Mucosa of descending colon (tissue), 3 donors: ENCODE data around the gene TOR4A. TPM values are rescaled to one million over a fixed set of nuclear protein-coding genes. Genes with fewer than 3 reads are reported as not detected.
A peak's percentile ranks its signal among the peaks of the same experiment; 100 is the strongest.

ENCODE experiments used
- ATAC-seq: fragments of 200-7000 bp; cut with Tn5 transposase; one replicate; pipeline ENCODE4 v1.9.1; 2020; ENCODE audit warnings: mild to moderate bottlenecking, moderate library complexity
- DNase-seq, 3 donors: peaks; one replicate each; pipeline ENCODE4 v3.0.0-alpha.2; 2020
- H3K36me3 ChIP-seq: fragments of 200-600 bp; one replicate; pipeline ENCODE4 v1.8.0; 2021; ENCODE audit warnings: low read depth, mild to moderate bottlenecking
- H3K4me1 ChIP-seq: fragments of 200-600 bp; one replicate; pipeline ENCODE4 v1.8.0; 2021; ENCODE audit warnings: low read depth, mild to moderate bottlenecking
- H3K4me3 ChIP-seq: fragments of 200-600 bp; one replicate; pipeline ENCODE4 v1.8.0; 2021; ENCODE audit warnings: mild to moderate bottlenecking
- H3K9me3 ChIP-seq: fragments of 200-600 bp; one replicate; pipeline ENCODE4 v1.8.0; 2021; ENCODE audit warnings: mild to moderate bottlenecking
- intact Hi-C, 2 donors: fragments of 100-400 bp; cut with DNase I in 1 of 2; cut with micrococcal nuclease in 1 of 2; formaldehyde crosslinking; loops; one replicate each; pipeline versions ENCODE4 v1.11.0 to v1.11.1; 2022; cut with DNase I, micrococcal nuclease
- total RNA-seq, 3 donors: library from RNA; stranded (reverse); fragmentation: NEBNext Ultra II Directional in 2 of 3; extraction: Animal tissue kit (Norgen Biotek cat#: 25700) in 2 of 3; gene quantifications; one replicate each; pipeline versions ENCODE4 v1.2.1 to v1.2.4, GENCODE V29; 2021 to 2023
- TF ChIP-seq, protein P1 (sequence below): fragments of 200-600 bp; IDR thresholded peaks from one replicate; pipeline ENCODE4 v1.8.0; 2022; ENCODE audit warnings: antibody characterized with exemption, mild to moderate bottlenecking
- donor health status: DM: no; HTN: no; CAD: no; lungs with moderate emphysema.
- donor health status: DM: no; HTN: no; CAD: no.
- donor health status: DM: no; HTN: yes; CAD: no.

The TOR4A gene
- total RNA-seq, 3 donors from 2014 or later: 23.3 to 48.6 (median 45.3) TPM

- no peak overlapping the region for H3K4me3 ChIP-seq
- ATAC-seq (peak; percentile 99), DNase-seq (peak; percentile 77 to 87 (median 83))
- intact Hi-C loops: no loop called here
- H3K4me1 ChIP-seq: no peaks in the 10 kb centered on the region
- no peaks in the 10 kb centered on the region for H3K9me3 ChIP-seq
- H3K36me3 ChIP-seq: no peaks in the 10 kb centered on the region
- TF ChIP-seq, protein P1, sequence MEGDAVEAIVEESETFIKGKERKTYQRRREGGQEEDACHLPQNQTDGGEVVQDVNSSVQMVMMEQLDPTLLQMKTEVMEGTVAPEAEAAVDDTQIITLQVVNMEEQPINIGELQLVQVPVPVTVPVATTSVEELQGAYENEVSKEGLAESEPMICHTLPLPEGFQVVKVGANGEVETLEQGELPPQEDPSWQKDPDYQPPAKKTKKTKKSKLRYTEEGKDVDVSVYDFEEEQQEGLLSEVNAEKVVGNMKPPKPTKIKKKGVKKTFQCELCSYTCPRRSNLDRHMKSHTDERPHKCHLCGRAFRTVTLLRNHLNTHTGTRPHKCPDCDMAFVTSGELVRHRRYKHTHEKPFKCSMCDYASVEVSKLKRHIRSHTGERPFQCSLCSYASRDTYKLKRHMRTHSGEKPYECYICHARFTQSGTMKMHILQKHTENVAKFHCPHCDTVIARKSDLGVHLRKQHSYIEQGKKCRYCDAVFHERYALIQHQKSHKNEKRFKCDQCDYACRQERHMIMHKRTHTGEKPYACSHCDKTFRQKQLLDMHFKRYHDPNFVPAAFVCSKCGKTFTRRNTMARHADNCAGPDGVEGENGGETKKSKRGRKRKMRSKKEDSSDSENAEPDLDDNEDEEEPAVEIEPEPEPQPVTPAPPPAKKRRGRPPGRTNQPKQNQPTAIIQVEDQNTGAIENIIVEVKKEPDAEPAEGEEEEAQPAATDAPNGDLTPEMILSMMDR: peak; percentile 33
These were observed 9.5 kb downstream of the TOR4A start for GRCh38 chr9:137286975-137287383.

GRCh38 chr9:137293094-137293481, 15.6 kb downstream of the TOR4A start:
- ATAC-seq: no peak
- no peak overlapping the region for H3K4me3 ChIP-seq
- H3K9me3 ChIP-seq: no peaks in the 10 kb centered on the region
- TF ChIP-seq, protein P1: no peak
- intact Hi-C loops: loop anchor here in 1 of 2 donors (5.0 kb wide), 1 partner anchor 114 kb away; no protein-coding TSS in a partner anchor
- DNase-seq: peak; percentile 37 to 57 (median 52)
- peaks cover 12% of the 10 kb centered on the region for H3K4me1 ChIP-seq
- H3K36me3 ChIP-seq: no peaks in the 10 kb centered on the region

DNA sequence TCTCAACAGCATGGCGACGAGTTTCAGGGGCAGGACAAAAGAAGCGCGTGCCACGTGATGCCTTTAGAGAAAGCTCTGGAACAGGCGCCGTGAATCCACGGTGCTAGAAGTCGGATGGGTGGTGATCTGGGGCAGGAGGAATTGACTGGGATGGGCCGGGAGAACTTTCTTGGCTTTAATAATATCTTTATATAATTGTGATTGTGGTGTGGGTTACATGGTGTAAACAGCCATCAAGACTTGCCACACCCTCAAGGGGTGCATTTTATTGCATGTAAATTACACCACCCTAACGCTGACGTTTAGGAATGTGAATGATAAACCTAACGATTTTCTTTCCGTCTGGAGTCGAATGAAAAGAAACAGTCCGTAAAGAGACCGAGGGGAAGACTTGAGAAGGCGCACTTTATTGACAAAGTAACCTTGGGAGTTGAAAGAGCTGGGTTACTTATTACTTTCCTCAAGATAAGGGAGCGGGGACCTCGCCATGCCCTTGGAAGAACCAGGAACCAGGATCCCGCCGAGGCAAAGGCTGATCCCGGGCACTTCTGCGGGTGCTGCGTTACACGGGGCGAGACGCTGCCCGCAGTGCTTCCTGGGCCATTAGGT, 16.1 kb downstream of the TOR4A start:
- intact Hi-C loops: loop anchor here in 1 of 2 donors (5.0 kb wide), 1 partner anchor 114 kb away; no protein-coding TSS in a partner anchor

GRCh38 chr9:137294091-137294680, 16.7 kb downstream of the TOR4A start:
- TF ChIP-seq, protein P1: no peak
- peaks cover 16% of the 10 kb centered on the region for H3K4me1 ChIP-seq
- H3K36me3 ChIP-seq: no peaks in the 10 kb centered on the region
- H3K4me3 ChIP-seq: no peak overlapping the region
- ATAC-seq: peak; percentile 42
- intact Hi-C loops: loop anchor here in 1 of 2 donors (5.0 kb wide), 1 partner anchor 113 kb away; no protein-coding TSS in a partner anchor
- no peaks in the 10 kb centered on the region for H3K9me3 ChIP-seq
- peak in 2 of 3 donors; percentile 71 to 85 for DNase-seq

More for the DNA sequence above, 16.1 kb downstream of the TOR4A start:
- TF ChIP-seq, protein P1: no peak
- peak; percentile 64 for ATAC-seq
- Histone ChIP-seq H3K4me1 (peaks cover 16% of the 10 kb centered on the region), H3K4me3 (no peak overlapping the region), H3K9me3 (no peaks in the 10 kb centered on the region), H3K36me3 (no peaks in the 10 kb centered on the region)
- peak; percentile 88 to 90 (median 88) for DNase-seq

GRCh38 chr9:137294681-137295237, 17.2 kb downstream of the TOR4A start:
- H3K4me1 ChIP-seq: peaks cover 16% of the 10 kb centered on the region
- no peak overlapping the region for H3K4me3 ChIP-seq
- TF ChIP-seq, protein P1: no peak
- no peaks in the 10 kb centered on the region for H3K36me3 ChIP-seq
- ATAC-seq: no peak
- no peaks in the 10 kb centered on the region for H3K9me3 ChIP-seq
- intact Hi-C loops: loop anchor here in 1 of 2 donors (5.0 kb wide), 1 partner anchor 113 kb away; no protein-coding TSS in a partner anchor
- peak in 2 of 3 donors; percentile 65 to 70 for DNase-seq
